ENCODE results near the gene PGC. TPM values are rescaled to one million over a fixed set of nuclear protein-coding genes. Genes with fewer than 3 reads are reported as not detected.

PGC gene
- total RNA-seq, 1 experiment from 2014 or later, result not detected

GRCh38 chr6:41741625-41742490, 5.3 kb downstream of the PGC start:
- Mint-ChIP-seq H3K4me1 (peaks cover 5 to 9% of the 10 kb centered on the region in 2 experiments), H3K27me3 (ENCODE audit: low read depth) (peaks cover 10% of the 10 kb centered on the region; the same call in 1 of the 2 replicates), H3K4me3 (no peak overlapping the region), H3K27ac (no peak overlapping the region), H3K9me3 (no peaks in the 10 kb centered on the region), H3K36me3 (ENCODE audit: insufficient read depth in 1 of 3, low read depth in 3 of 3) (no peaks in the 10 kb centered on the region; a peak in 1 of 7 replicates)
- no peaks in the 10 kb centered on the region for H3K79me2 ChIP-seq (ENCODE audit: insufficient read depth, low read length)
- no peak overlapping the region for H3K4me2 ChIP-seq (ENCODE audit: insufficient read depth, insufficient read length, low read length)
- peak overlapping the region; percentile 8; the same call in 1 of the 2 replicates for H3K14ac ChIP-seq (ENCODE audit: insufficient read depth, low read length)
- H3K23me2 ChIP-seq (ENCODE audit: insufficient read length, low read depth, low read length, poor library complexity, severe bottlenecking), result no peaks in the 10 kb centered on the region
- no peak overlapping the region for H2BK15ac ChIP-seq (ENCODE audit: low read depth, low read length)
- no peak overlapping the region for H4K91ac ChIP-seq (ENCODE audit: insufficient read length, low read depth, low read length)
- H2AK5ac ChIP-seq (ENCODE audit: insufficient read length, low read length), result no peak overlapping the region
- no peak overlapping the region for H2BK5ac ChIP-seq (ENCODE audit: insufficient read length, low read length)
- no peak overlapping the region for H3K23ac ChIP-seq (ENCODE audit: insufficient read length, low read depth, low read length)
- H3K27me3 ChIP-seq (ENCODE audit: insufficient read depth, low read length), result no peaks in the 10 kb centered on the region
- no peak overlapping the region for H4K8ac ChIP-seq (replicated peaks; ENCODE audit: insufficient read length, low read depth, low read length)
- TF ChIP-seq CTCF (conservative IDR thresholded peaks at IDR 0.05), result no peak
- no peaks in the 10 kb centered on the region for H4K20me1 ChIP-seq (ENCODE audit: control insufficient read depth, insufficient read depth, insufficient read length)
- no peaks in the 10 kb centered on the region for H3K79me1 ChIP-seq (ENCODE audit: insufficient read depth, low read depth, low read length, poor library complexity, severe bottlenecking)
- H3K4ac ChIP-seq (ENCODE audit: low read depth, low read length), result no peak overlapping the region
- no CpG with 5 or more reads among the region's 20 CpGs for WGBS (ENCODE audit: extremely low coverage, insufficient read length, low lambda C conversion rate)
- no peak overlapping the region for H2BK12ac ChIP-seq (ENCODE audit: insufficient read length, low read depth, low read length)
- H4K5ac ChIP-seq (ENCODE audit: insufficient read length, low read depth, low read length), result no peak overlapping the region
- no peak overlapping the region for H3T11ph ChIP-seq (ENCODE audit: low read length)
- no peak overlapping the region for H3K18ac ChIP-seq (ENCODE audit: insufficient read length, low read depth, low read length)
- H3K56ac ChIP-seq (ENCODE audit: insufficient read length, low read depth, low read length), result no peak overlapping the region
- no peak overlapping the region for H2BK120ac ChIP-seq (ENCODE audit: low read depth, low read length, poor library complexity, severe bottlenecking)
- no peak overlapping the region for H2AFZ ChIP-seq (ENCODE audit: low read length)
- H3K9ac ChIP-seq (ENCODE audit: extremely low read depth, insufficient read length, low read length), result no peak overlapping the region
- H3K9me3 ChIP-seq (ENCODE audit: control insufficient read depth, low read depth, low read length), result no peaks in the 10 kb centered on the region
- DNase-seq, result no peak
- no peak overlapping the region for H3K27ac ChIP-seq (ENCODE audit: insufficient read length, low read depth, low read length)
- no peaks in the 10 kb centered on the region for H3K4me1 ChIP-seq (ENCODE audit: insufficient read depth, low read length)
- H2BK20ac ChIP-seq (ENCODE audit: low read depth, low read length, poor library complexity, severe bottlenecking), result no peak overlapping the region

Measured in H9 (cell line).